GM10266 (cell line): ENCODE results near the gene IL1RN.

ENCODE experiments used
- DNase-seq: peaks from one replicate; pipeline ENCODE4 v3.0.0; 2012; ENCODE audit errors: extremely low spot score
- CTCF ChIP-seq: IDR thresholded peaks from 2 replicates; pipeline ENCODE4 v1.5.1; 2012; ENCODE audit warnings: mild to moderate bottlenecking, low read depth; ENCODE audit not compliant: control insufficient read depth, insufficient read depth; ENCODE audit errors: missing control alignments

Gene IL1RN

DNA sequence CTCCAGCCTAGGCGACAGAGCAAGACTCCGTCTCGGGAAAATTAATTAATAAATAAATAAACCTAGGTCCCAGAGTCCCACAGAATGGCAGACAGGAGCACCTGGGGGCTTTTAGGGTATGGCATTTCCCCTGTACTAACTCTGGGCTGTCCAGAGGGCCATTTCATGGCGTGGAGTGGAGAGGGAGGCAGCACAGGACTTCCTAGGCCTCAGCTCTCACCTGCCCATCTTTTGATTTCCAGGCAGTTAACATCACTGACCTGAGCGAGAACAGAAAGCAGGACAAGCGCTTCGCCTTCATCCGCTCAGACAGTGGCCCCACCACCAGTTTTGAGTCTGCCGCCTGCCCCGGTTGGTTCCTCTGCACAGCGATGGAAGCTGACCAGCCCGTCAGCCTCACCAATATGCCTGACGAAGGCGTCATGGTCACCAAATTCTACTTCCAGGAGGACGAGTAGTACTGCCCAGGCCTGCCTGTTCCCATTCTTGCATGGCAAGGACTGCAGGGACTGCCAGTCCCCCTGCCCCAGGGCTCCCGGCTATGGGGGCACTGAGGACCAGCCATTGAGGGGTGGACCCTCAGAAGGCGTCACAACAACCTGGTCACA is 5.1 kb downstream of the IL1RN start:
- no peak for DNase-seq

DNA sequence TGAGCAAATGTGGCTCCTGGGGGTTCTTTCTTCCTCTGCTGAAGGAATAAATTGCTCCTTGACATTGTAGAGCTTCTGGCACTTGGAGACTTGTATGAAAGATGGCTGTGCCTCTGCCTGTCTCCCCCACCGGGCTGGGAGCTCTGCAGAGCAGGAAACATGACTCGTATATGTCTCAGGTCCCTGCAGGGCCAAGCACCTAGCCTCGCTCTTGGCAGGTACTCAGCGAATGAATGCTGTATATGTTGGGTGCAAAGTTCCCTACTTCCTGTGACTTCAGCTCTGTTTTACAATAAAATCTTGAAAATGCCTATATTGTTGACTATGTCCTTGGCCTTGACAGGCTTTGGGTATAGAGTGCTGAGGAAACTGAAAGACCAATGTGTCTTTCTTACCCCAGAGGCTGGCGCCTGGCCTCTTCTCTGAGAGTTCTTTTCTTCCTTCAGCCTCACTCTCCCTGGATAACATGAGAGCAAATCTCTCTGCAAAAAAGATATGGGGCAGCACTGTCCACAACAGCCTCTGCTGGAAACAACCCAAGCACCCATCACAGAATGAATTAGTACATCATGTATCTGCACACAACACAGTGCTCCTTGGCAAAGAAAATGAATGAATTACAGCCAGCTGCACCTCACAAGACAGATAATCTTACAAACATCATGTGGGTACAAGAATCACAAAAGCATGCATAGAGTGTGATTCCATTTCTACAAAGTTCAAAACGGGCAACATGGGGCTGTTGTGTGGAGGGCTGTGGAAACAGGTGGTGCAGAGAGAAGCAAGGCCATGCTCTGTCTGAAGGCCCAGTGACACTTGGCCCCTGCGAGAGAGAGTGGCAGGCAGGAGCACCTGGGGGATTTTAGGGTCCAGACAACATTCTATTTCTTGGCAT is 6.6 kb downstream of the IL1RN start:
- TF ChIP-seq CTCF = no peak
- no peak for DNase-seq

More for the DNA sequence above, 5.1 kb downstream of the IL1RN start:
- no peak for TF ChIP-seq CTCF

DNA sequence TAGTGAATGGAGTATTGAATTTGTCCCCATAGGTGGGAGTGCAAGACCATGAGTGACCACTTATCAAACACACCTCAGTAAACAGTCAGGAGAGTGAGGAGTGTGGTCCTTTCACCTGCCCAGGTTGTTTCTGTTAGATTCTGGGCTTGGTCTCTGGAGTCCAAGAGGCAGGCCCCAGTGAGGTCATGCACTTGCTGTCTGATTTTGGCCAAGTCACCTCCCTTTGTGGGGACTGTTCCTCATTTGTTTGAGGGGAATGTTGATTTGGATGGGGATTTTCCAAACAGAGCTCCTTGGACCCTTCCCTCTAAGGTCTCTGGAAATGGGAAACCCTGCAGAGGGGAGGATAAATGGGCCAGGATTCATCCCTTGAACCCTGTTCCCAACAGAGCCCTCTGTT is 7.3 kb downstream of the IL1RN start:
- DNase-seq = no peak
- TF ChIP-seq CTCF = no peak

DNA sequence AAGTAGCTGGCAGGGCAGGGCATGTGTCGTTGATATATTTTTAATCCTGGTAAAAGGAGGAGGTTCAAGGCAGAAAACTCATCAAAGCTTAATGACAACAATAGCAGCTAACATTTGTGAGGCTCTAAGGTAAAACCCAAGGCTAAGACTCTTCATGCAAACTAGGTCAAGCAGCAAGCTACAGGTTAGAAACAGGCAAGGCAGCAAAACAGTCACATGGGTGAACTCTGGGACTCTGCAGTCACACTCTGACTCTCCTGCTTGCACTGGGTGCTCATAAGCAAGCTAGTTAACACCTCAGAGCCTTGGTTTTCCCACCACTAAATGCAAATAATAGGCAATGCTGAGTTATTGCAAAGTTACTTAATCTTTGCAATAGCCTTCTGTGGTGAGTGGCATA is 7.9 kb downstream of the IL1RN start:
- DNase-seq = no peak
- no peak for TF ChIP-seq CTCF

GRCh38 chr2:113136828-113137775 is 9.7 kb downstream of the IL1RN start:
- peak; percentile 52 for DNase-seq

GRCh38 chr2:113137827-113138226 is 10.4 kb downstream of the IL1RN start:
- no peak for TF ChIP-seq CTCF
- no peak for DNase-seq

More at GRCh38 chr2:113136828-113137775, 9.7 kb downstream of the IL1RN start:
- TF ChIP-seq CTCF = peak; percentile 60
